LNCaP clone FGC (cell line): ENCODE data around the gene SPTLC2.
A peak's percentile ranks its signal among the peaks of the same experiment; 100 is the strongest.
"Not testable (repeated sequence)": the region's sequence is repeated elsewhere in the genome, so short reads cannot be mapped to it uniquely, and the experiment has no call there.

ENCODE experiments used
- DNase-seq: peaks from one replicate; pipeline ENCODE4 v3.0.0-alpha.2; 2011; ENCODE audit warnings: low read depth
- H3K4me3 ChIP-seq: 2 replicates; pipeline ENCODE4 v1.5.1; 2011; ENCODE audit warnings: mild to moderate bottlenecking, low read depth, low read length, control low read depth
- TF ChIP-seq, protein P1 (sequence below): IDR thresholded peaks from 2 replicates; pipeline ENCODE4 v1.5.1; 2012; ENCODE audit warnings: mild to moderate bottlenecking; ENCODE audit not compliant: control insufficient read depth, insufficient read depth; ENCODE audit errors: extremely low read depth

SPTLC2 gene

DNA sequence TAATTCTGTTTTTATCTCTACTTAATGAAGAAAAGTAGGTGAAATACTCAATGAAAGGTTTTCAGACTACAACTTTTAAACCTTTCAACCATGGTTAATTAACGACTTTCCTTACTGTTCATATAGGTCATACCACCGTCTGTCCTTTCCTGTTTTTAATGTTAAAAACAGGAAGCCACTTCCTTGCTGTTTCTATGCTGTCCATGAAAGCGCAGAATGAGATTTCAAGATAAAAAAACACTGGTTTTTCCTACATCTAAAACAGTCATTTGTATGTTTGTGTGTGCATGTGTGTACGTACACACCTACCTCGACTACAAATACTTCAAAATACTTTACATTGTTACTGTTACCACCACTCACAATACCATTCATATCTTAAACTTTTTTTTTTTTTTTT lies 27.3 kb downstream of the SPTLC2 start:
- no peak overlapping the region for H3K4me3 ChIP-seq
- no peak for DNase-seq
- TF ChIP-seq, protein P1, sequence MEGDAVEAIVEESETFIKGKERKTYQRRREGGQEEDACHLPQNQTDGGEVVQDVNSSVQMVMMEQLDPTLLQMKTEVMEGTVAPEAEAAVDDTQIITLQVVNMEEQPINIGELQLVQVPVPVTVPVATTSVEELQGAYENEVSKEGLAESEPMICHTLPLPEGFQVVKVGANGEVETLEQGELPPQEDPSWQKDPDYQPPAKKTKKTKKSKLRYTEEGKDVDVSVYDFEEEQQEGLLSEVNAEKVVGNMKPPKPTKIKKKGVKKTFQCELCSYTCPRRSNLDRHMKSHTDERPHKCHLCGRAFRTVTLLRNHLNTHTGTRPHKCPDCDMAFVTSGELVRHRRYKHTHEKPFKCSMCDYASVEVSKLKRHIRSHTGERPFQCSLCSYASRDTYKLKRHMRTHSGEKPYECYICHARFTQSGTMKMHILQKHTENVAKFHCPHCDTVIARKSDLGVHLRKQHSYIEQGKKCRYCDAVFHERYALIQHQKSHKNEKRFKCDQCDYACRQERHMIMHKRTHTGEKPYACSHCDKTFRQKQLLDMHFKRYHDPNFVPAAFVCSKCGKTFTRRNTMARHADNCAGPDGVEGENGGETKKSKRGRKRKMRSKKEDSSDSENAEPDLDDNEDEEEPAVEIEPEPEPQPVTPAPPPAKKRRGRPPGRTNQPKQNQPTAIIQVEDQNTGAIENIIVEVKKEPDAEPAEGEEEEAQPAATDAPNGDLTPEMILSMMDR, result no peak

DNA sequence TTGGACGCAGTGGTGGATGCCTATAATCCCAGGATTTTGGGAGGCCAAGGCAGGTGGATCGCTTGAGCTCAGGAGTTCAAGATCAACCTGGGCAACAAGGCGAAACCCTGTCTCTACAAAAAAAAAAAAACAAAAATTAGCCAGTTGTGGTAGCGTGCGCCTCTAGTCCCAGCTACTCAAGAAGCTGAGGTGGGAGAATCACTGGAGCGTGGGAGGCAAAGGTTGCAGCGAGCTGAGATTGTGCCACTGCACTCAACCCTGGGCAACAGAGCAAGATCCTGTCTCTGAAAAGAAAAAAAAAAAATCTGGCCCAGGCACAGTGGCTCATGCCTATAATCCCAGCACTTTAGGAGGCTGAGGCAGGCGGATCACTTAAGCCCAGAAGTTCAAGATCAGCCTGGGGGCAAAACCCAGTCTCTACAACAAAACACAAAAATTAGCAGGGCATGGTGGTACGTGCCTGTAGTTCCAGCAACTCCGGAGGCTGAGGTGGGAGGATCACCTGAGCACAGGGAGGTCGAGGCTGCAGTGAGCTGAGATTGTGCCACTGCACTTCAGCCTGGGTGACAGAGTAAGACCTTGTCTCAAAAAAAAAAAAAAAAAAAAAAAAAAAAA lies 27.9 kb downstream of the SPTLC2 start:
- DNase-seq, result not testable (repeated sequence)

DNA sequence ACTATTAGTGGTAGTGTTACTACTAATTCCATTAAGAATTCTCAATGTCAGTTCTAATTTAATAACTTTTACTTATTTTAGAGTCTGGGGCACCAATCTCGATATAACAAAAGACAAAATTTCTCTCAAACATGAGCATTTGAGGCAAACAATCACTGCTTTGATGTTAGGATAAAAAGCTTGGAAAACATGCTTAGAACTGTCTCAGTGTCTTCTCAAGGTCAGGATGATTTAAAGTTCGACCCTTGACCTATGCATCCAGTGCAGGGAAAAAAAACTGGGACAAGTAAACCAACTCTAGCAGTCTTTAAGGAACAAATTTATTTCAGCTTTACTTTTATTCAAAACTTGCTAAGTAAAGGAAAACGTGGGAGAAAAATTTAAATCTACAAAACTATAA lies 31.1 kb downstream of the SPTLC2 start:
- DNase-seq, result no peak
- TF ChIP-seq, protein P1, result no peak
- H3K4me3 ChIP-seq, result no peak overlapping the region

More for the DNA sequence above, 27.9 kb downstream of the SPTLC2 start:
- not testable (repeated sequence) for H3K4me3 ChIP-seq

DNA sequence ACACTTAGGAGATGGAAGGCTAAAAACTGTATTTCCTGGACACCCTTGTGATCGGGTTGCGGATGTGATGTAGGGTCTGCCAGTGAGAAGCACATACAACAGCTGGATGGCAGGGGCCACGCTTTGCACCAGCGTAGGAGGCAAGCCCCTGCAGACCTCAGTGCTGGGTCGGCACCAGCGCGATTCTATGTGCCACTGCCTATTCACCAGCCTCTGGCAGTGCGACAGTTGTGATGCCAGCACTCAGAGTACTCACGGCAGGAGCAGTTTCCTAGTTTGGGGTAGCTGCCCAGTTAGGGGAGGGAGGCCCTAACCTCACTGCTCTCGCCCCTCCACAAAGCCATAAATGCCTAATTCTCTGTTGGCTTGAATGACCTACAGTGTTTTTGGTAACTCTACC lies 31.6 kb downstream of the SPTLC2 start:
- TF ChIP-seq, protein P1, result no peak
- DNase-seq, result no peak

DNA sequence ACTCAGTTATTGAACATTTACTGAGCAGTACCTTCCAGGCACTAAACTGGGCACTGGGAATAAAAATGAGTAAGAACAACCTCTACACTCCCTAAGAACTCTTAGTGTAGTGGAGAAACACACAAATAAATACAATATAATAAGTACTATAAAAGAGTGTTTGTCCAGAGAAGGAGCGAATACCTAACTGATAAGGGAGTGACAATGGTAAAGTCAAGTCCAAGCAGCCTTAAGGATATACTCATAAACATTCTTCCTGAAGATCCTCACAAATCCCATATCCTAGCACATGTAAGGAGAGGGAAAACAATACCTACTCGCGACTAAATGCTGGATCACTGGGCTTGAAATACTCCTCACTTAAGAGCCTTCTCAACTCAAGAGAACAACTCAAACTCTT lies 32.8 kb downstream of the SPTLC2 start:
- no peak overlapping the region for H3K4me3 ChIP-seq
- TF ChIP-seq, protein P1, result no peak
- no peak for DNase-seq

More for the DNA sequence above, 31.6 kb downstream of the SPTLC2 start:
- H3K4me3 ChIP-seq, result no peak overlapping the region

DNA sequence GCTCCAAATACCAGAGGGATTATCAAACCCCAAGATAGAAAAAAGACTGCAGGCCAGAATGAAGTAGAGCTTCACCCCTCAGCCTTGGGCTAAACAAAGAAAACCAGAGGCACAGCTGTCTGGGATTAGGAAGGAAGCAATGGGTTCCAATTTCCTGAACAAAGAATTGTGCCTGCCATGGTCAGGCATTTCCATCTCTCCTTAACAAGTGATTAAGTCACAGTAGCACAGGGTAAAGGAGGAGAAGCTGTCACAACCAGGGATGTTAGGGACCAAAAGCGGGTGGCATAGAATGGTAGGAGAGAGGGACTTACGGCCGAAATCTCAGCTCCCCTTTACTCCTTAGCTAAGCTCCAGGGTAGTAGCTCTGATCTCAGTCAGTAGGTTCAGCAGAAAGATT lies 33.9 kb downstream of the SPTLC2 start:
- TF ChIP-seq, protein P1, result no peak
- no peak overlapping the region for H3K4me3 ChIP-seq
- no peak for DNase-seq

DNA sequence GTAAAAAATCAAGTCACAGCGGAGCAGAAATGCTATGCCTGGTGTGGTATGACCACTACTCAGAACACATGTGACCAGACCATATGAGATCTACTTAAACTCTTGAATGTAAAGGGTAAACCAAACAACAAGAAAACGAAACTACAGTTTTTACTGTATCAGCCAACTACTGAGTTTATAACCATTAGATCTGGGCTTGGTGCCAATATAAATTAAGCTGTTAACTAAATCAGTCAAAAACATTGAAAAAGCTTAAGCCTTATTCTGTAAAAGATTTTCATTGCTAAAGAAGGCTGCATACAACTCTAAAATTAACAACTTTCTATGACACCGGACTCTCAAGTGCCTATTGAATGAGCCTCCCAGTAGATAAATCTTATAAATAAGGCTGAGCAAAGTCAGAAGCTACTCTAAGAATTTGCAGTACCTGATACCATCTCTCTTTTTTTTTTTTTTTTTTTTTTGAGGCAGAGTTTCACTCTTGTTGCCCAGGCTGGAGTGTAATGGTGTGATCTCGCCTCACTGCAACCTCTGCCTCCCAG lies 35.4 kb downstream of the SPTLC2 start:
- H3K4me3 ChIP-seq, result peak overlapping the region; percentile 34
- TF ChIP-seq, protein P1, result no peak
- peak; percentile 52 for DNase-seq
